GM19025 (cell line): Measurements from ENCODE around the gene DUSP16.

Experiments
- ATAC-seq: cut with Tn5 transposase; IDR thresholded peaks from one replicate; pipeline ENCODE4 v1.9.1; 2021; ENCODE audit warnings: mild to moderate bottlenecking, low read depth, moderate library complexity; ENCODE audit not compliant: unreplicated experiment

DUSP16 gene

DNA sequence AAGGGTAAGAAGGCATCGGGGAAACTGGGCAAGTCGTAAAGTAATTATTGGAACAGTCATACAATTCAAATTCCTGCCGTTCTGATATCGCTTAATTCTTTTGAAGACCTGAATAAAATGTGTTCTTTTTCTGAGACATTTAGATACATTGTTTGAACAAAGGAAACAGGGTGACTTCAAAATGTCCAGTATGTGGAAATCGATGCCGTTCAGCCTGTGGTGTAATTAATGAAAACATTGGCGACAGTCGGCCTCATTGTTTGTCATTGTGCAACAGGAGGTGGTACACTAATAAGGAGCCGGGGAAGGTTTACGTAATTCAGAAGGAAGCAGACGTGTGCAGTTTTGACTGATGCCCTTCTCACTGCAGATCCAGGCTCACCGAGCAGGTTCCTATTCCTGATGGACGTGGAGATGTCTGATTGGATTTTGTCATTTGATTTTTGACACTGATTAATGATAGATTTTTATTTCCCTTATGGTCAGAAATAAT is 113.1 kb downstream of the DUSP16 start:
- ATAC-seq = no peak

DNA sequence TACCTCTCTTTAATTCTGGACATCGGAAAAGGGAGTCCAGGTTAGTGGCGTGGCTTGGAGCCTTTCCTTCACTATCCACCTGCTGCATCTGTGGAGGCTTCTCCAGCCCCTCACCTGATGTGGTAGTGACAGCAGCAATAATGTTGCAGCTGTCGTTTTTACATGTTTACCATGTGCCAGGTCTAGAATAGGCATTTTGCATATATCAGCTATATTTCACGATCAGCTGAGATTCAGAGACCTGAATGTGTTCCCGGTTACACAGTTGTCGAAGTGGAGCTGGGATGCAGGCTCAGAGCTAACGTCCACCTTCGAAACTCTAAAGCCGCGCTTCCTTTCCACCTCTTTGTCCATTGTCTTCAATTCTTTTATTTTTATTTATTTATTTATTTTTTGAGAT is 114.8 kb downstream of the DUSP16 start:
- no peak for ATAC-seq

DNA sequence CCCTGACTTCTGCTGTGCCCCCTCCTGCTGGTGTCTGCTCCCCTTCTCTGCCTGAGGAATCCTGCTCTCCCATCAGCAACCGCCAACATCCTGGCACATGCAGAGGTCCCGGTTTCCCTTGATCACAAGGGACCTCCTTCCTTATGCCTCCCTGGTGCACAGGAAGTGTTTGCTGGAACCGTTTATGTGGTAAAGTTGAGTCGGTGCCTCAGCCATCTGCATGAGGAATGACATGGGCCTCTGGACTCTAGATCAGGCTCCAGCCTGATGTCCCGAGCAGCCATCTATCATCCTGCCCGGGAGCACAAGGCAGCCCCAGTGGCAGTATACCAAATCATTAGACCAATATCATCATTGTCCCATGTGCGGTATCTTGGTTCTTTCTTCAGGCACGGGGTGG is 115.4 kb downstream of the DUSP16 start:
- no peak for ATAC-seq

DNA sequence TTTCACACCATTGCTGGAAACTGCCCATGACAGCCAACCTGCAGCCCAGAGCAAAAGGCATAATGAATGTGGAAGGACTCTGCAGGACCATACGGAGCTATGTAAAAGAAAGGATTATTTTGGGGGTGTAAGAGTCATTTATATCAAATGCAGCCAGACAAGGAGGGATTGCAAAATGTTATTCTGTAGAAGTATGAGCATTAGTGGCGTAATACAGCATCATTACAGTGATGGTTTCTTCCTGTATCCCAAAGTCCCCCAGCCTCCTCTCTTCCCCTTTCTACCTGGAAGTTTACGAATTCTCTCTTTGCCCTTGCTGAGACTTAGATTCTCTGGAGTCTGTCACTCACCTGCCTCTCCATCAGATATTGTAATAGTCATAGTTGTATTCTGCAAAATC is 115.9 kb downstream of the DUSP16 start:
- no peak for ATAC-seq

DNA sequence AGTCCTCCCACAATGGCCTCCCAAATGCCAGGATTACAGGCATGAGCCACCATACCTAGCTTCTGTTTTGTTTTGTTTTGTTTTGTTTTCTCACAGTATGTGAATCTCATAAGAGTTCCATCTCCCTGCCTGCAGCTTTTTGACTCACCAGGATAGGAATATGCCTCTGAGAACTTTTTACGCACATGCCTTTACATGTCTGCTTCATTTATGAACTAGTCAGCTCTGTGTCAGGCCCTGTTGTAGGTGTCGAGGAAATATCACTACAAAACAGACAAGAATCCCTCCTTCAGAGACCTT is 116.8 kb downstream of the DUSP16 start:
- no peak for ATAC-seq

DNA sequence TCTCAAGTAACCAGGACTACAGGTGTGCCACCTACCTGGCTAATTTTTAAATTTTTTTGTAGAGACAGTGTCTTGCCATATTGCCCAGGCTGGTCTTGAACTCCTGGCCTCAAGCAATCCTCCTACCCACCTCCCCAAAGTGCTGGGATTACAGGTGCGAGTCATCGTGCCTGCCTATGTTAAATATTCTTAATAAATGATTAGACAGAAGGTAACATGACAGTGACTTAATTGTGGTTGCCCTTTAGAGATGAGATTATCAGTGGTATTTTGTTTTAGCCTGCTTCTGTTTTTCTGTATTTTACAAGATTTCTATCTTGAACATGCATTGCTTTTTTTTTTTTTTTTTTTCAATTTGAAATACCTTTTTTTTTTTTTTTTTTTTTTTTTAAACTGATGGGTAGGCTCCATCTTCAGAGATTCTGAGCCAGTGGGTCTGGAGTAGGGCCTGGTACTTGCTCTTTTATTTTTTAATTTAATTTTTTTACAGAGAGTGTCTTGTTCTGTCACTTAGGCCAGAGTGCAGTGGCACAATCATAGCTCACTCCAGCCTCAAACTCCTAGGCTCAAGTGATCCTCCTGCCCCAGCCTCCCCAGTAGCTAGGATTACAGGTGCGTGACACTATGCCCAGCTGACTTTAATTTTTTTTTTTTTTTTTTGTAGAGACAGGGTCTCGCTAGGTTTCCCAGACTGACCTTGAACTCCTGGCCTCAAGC is 117.3 kb downstream of the DUSP16 start:
- ATAC-seq = no peak

DNA sequence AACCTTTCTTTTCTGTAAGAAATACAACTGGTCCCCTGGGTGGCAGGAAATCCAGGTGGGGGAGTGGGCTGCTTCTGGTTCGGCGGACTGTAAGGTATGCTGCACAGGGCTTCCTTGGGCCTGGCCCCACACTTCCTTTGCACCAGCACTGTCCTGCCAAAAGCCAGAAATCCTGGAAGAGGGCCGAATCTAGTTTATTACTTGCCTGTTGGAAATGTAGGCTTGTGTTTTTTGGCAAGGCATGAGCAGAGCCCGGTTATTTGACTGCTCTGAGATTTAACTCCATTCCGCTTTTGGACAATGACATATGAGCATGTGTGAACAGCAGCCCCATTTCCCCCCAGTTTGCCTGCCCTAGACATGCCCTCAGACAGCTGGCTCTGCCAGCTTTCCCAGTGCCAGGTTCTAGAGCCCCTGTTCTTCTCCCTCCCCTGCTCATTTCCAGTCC is 119.2 kb downstream of the DUSP16 start:
- no peak for ATAC-seq

DNA sequence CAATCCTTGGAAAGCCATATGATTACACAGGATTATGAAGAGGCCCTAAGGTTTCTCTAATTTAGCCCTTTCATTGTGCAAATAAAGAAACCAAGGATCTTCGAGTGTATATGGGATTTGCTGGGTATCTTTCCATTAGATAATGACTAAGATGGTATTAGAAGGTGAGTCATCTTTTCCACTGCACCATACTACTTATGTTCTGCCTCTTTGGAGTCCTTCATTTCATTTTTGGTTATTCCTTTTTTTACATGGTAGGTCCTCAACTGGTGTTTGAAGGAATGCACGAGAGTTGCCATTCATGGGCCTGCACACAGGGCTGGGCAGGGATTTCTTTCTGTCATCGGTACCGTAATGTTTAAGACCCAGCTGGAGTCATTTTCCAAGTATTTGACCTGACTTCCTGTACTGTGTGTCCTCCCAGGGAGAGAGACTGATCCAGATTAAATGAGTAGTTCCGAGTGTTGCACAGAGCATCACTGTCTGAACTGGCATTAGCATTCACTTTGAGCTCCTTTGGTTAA is 120.1 kb downstream of the DUSP16 start:
- ATAC-seq = no peak

DNA sequence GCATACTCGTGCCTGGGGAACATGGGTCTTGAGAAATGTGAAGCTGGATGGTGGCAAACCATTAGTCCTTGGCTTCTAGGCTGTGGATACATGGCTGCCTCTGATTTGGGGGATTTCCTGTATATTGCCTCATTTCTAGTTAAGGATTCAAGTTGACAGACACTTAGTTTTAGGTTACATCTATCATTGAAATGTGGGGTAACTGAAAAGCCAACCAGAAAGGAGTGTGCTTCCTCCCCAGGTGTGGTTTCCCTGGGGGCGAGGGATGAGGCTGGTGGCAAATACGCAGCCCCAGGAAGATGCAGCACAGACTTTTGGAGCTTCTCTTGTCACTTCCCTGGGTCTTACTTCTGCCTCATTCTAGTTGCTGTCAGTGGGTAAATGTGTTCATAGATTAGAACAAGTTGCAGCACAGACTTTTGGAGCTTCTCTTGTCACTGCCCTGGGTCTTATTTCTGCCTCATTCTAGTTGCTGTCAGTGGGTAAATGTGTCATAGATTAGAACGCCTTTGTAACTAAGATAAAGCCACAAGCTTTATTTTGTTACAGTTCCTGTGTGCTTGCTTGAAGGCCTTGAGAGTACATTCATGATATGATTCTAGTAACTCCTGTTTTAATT is 120.7 kb downstream of the DUSP16 start:
- ATAC-seq = no peak

DNA sequence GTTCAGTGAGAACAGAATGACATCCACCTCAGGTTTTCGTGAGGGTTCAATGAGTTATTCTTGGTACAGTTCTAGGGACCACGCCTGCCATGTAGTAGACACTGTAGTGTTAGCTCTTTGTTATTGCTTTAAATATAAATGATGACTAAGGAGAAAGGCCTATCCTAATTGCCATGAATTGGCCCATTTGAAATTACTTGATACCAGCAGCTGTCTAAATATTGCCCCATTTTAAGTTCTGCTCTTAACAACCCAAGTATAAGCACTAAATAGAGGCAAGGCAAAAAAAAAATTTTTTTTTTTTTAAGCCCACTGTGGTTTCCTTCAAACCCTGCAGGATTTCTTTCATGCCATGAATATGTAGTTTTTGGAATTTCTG is 121.2 kb downstream of the DUSP16 start:
- ATAC-seq = no peak

DNA sequence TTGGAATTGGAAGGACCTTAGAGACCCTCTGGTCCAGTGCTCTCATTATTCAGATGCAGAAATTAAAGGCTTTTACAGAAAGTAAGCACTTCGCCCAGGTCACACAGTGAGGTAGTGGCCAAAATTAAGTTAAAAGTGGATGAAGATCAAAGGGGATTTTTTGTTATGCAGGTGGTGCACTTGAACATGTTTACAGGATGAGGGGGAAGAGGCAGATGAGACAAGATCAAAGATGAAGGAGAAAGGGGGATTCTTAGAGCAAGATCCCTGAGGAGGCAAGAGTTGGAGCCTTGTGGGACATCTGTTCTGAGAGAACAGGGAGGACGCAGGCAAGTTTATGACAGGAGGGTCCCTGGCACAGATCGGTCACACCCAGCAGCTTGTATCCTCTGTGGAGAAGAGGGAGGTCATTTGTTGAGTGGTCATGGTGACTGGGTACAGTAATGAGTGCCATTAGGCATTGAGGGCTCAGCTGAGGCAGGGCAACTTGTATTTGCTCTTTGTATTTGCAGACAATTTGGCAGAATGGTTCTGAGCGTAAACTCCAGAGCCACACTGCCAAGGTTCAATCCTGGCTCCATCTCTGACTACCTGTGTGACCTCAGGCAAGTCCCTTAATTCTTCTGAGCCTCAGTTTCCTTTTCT is 121.8 kb downstream of the DUSP16 start:
- no peak for ATAC-seq

DNA sequence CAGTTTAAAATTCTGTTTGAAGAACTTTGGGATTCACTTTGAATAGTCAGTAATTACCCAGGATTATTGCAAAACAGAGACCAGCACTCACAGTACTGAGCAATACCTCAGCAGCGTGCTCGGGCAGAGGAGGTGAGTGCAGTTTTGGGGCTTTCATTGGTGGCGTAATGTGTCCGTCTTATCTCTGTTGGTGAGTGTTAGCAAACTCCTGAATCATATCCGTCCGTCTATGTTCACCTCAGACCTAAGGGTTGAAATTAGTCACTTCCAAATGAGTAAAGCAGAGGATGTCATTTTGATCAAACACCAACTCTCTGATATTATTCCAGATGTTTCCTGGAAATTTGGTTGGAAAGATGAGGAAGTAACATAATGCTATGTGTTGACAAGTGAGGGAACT is 123.0 kb downstream of the DUSP16 start:
- no peak for ATAC-seq

DNA sequence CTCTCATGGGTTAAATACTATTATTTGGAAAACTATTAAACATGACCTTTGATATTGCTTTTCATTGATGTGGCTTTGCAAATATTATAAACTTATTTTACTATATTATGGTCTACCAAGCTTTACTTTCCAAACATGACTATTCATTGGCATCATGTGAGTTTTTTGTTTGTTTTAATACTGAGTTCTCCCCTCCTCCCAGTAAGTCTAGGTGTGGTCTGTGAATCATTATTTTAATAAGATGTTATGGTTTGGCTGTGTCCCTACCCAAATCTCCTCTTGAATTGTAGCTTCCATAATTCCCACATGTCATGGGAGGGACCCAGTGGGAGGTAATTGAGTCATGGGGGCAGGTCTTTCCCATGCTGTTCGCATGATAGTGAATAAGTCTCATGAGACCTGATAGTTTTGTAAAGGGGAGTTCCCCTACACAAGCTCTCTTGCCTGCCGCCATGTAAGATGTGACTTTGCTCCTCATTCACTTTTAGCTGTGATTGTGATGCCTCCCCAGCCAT is 125.8 kb downstream of the DUSP16 start:
- ATAC-seq = no peak

DNA sequence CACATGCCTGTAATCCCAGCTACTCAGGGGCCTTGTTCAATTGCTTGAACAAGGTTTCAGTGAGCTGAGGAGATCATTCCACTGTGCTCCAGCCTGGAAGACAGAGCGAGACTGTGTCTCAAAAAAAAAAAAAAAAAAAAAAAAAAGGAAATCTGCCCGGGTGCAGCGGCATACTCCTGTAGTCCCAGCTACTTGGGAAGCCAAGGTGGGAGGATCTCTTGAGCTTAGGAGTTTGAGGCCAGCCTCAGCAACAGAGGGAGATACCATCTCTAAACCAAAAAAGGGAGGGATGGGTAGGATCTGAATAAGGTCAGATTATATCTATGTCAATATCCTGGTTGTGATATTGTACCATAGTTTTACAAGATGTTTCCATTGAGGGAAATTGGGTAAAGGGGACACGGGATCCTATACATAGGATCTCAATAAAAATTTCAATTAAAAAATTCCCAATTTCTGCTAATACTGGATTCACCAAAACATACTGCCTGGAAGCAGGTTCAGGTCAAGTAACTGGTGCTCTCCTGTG is 129.4 kb downstream of the DUSP16 start:
- ATAC-seq = no peak

DNA sequence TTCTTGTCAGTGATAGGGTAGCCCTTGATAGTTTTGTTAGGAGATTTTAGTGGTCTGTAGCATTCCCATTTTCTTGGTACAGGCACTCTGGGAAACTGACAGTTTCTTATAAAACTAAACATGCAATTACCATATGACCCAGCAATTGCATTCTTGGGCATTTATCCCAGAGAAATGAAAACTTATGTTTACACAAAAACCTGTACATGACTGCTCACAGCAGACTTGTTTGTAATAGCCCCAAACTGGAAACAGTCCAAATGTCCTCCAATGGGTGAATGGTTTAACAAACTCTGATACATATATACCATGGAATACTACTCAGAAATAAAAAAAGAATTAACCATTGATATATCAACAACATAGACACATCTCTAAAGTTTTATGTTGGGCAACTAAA is 130.3 kb downstream of the DUSP16 start:
- ATAC-seq = no peak

DNA sequence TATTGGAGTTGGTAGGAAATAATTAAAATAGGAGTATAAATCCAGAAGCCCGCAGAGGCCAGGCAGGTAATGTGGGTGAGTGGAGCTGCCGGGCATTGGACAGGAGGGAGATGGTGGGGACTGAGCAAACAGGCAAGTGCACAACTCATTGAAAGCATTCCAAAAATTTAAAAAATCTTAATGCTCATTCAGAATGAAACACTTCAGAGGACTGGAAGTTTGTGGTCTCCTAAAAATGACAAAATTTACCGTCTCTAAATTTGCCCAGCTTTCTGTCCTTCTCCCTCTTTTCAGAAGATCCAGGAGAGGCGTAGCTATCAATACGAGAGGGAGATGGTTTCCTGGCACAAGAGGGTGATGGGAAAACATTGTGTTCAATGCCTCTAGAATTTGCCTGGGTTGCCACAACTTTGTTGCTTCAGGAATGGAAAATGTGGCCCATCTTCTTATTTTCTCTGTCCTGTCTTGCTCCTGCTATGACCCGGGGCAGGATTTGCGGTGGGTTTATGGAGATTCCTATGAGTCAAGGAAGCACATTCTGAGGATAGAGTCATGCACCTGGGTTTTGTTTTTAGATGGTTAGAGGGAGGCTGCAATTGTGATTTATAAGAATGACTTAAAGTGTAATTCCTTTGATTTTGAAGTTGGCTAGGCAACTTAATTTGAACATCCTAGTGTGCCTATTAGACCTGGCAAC is 133.6 kb downstream of the DUSP16 start:
- no peak for ATAC-seq

DNA sequence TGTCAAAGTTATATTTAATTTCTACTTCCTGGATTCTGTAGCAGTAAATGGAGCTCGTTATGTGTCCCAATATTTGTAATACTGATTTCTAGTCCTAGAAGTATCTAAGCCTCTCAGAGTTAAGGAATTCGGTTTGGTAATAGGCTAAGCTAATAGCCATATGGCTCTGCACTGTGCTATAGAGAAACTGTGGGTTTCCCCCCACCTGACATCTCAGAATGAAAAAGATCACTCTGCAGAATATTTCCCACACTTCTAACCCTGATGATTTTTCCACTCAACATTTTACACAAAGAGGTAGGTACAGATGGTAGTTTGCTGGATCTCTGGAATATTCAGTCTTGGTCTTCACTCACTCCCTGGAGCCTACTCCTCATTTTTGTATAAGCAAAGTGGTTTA is 134.6 kb downstream of the DUSP16 start:
- ATAC-seq = no peak

DNA sequence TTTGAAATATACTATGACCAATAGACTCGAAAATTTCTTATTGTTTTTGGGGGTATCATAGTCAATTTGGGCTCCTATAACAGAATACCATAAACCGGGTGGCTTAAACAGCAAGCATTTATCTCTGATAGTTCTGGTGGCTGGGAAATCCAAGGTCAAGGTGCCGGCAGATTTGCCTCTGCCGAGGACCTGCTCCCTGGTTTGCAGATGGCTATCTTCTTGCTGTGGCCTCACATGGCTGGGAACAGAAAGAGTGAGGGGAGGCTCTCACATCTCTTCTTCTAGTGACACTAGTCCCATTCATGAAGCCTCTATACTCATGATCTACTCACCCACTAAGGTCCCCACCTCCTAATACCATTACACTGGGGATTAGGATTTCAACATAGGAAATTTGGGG is 135.1 kb downstream of the DUSP16 start:
- no peak for ATAC-seq

DNA sequence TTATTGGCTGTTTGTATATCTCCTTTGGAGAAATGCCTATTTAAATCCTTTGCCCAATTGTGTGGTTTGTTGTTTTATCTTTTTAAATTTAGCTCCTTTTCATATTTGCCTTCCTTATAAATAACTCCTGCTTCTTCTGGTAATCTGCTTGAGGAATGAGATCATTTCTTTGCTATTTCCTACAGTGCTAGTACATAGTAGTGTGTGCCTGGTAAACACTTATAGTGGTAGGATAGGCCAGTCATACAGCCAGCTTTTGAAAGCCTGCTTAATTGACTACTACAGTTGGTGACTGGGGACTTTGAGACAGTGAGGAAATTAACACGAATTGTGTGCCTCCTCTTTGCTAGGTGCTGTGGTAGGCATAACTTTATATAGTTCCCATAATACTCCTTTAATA is 137.0 kb downstream of the DUSP16 start:
- no peak for ATAC-seq

DNA sequence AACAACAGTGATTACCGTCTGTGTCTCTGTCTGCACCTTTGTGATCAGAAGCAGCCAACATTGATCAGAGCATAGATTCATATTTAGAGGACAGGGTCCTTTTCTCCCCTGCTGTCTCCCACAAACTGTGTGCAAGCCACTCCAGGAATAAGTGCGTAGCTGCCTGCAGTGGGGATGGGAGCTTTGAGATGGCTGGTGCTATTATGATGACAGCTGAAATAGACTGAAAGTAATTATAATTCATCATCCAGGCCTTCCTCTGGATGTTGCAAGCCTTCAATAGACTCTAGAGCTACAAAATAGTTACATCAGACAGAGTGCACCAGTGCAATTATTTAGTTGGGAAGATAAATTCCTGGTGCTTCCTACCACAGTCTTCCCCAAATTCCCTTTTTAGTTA is 137.7 kb downstream of the DUSP16 start:
- ATAC-seq = no peak
